Common myeloid progenitor, CD34-positive (primary cell): ENCODE measurements around the gene MAPKAPK2.

Experiments
- CTCF ChIA-PET: fragments of 350-600 bp; sonication (Branson Sonifier 250); formaldehyde crosslinking; loops from one replicate; lab custom pipeline; 2021; ENCODE audit warnings: antibody characterized with exemption; lab: Charles Lee
- POLR2A ChIA-PET: fragments of 350-600 bp; sonication (Branson Sonifier 250); formaldehyde crosslinking; loops from one replicate; lab custom pipeline; 2021; ENCODE audit warnings: antibody characterized with exemption; lab: Charles Lee
- DNase-seq, 3 donors: peaks; one replicate each; pipeline versions ENCODE4 v3.0.0 to v3.0.0-alpha.2; 2013
- H3K27ac ChIP-seq, 2 experiments: 1 replicate in 1 of 2; 2 replicates in 1 of 2; pipeline ENCODE4 v1.7.0; 2013; ENCODE audit warnings: inconsistent platforms in 2 of 2, low read length in 2 of 2, mild to moderate bottlenecking in 2 of 2, low read depth in 1 of 2, moderate library complexity in 1 of 2; ENCODE audit not compliant: severe bottlenecking in 2 of 2, insufficient read depth in 1 of 2, poor library complexity in 1 of 2
- H3K27me3 ChIP-seq, 5 experiments: replicated peaks in 2 of 5; 1 replicate in 3 of 5; 2 replicates in 2 of 5; pipeline versions ENCODE4 v1.6.1 to v1.7.0; 2013; ENCODE audit warnings: low read length in 4 of 5, mild to moderate bottlenecking in 2 of 5, moderate library complexity in 2 of 5, inconsistent platforms in 1 of 5; ENCODE audit not compliant: insufficient read depth in 5 of 5, control insufficient read depth in 4 of 5
- H3K36me3 ChIP-seq, 4 experiments: 1 replicate in 2 of 4; 2 replicates in 2 of 4; pipeline versions ENCODE4 v1.6.1 to v1.7.0; 2013; ENCODE audit warnings: low read length in 3 of 4, control low read depth in 1 of 4, mild to moderate bottlenecking in 1 of 4; ENCODE audit not compliant: control insufficient read depth in 4 of 4, insufficient read depth in 4 of 4
- H3K4me1 ChIP-seq, 4 experiments: 1 replicate in 3 of 4; 2 replicates in 1 of 4; pipeline versions ENCODE4 v1.6.1 to v1.7.1; 2013; ENCODE audit warnings: low read length in 3 of 4, mild to moderate bottlenecking in 3 of 4, control low read depth in 1 of 4, inconsistent platforms in 1 of 4, moderate library complexity in 1 of 4; ENCODE audit not compliant: control insufficient read depth in 4 of 4, insufficient read depth in 4 of 4; ENCODE audit errors: control extremely low read depth in 1 of 4
- H3K4me3 ChIP-seq, 7 experiments: 1 replicate in 4 of 7; 2 replicates in 3 of 7; pipeline versions ENCODE4 v1.5.1 to v1.7.0; 2013; ENCODE audit warnings: mild to moderate bottlenecking in 7 of 7, low read length in 6 of 7, moderate library complexity in 6 of 7, inconsistent platforms in 2 of 7, low read depth in 2 of 7, control low read depth in 1 of 7; ENCODE audit not compliant: insufficient read depth in 4 of 7, control insufficient read depth in 1 of 7; ENCODE audit errors: extremely low read depth in 1 of 7
- H3K9me3 ChIP-seq, 5 experiments: 1 replicate in 4 of 5; 2 replicates in 1 of 5; pipeline versions ENCODE4 v1.6.1 to v1.7.1; 2013; ENCODE audit warnings: low read length in 4 of 5, mild to moderate bottlenecking in 2 of 5, inconsistent platforms in 1 of 5, low read depth in 1 of 5, moderate library complexity in 1 of 5; ENCODE audit not compliant: control insufficient read depth in 4 of 5, insufficient read depth in 2 of 5; ENCODE audit errors: control extremely low read depth in 1 of 5
- WGBS: methylation state at CpG from one replicate; pipeline ENCODE4 v1.1.5; 2013; ENCODE audit not compliant: insufficient coverage; 5-methylcytosine and 5-hydroxymethylcytosine counted together

MAPKAPK2 gene

DNA sequence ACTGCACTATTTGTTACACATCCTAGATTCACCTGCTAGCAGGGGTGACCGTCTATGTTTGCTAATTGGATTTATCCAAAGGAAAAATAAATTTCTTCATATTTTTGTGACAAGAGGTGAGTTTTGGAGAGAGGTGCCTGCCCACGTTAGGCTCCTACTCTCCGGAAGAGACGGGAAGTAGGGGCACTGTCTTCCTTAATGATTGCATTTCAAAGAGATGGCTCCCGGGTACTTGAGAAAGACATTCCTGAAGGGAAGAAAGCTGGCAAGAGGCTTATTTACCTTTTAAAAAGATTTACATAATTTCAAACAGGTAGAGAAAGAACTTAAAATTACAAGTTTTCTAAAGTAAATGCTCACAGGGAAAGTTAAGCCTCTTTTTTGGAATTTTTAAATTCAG lies 67.2 kb downstream of the MAPKAPK2 start:
- 91% methylated on average over 4 of the region's 5 CpGs for WGBS
- H3K4me1 ChIP-seq, result peaks cover 0 to 6% (median 0%) of the 10 kb centered on the region in 4 experiments
- DNase-seq, result no peak
- H3K9me3 ChIP-seq, result peaks cover 0 to 5% (median 0%) of the 10 kb centered on the region in 5 experiments
- no peak overlapping the region for H3K4me3 ChIP-seq
- no peak overlapping the region for H3K27ac ChIP-seq
- ChIA-PET CTCF (interaction anchor here (0.7 kb wide), 1 partner anchor 10 kb away, joined by 3 read pairs; no protein-coding TSS in a partner anchor), POLR2A (interaction anchor here (0.6 kb wide), 1 partner anchor 106 kb away, joined by 3 read pairs; no protein-coding TSS in a partner anchor)
- no peaks in the 10 kb centered on the region for H3K27me3 ChIP-seq
- H3K36me3 ChIP-seq, result no peaks in the 10 kb centered on the region

DNA sequence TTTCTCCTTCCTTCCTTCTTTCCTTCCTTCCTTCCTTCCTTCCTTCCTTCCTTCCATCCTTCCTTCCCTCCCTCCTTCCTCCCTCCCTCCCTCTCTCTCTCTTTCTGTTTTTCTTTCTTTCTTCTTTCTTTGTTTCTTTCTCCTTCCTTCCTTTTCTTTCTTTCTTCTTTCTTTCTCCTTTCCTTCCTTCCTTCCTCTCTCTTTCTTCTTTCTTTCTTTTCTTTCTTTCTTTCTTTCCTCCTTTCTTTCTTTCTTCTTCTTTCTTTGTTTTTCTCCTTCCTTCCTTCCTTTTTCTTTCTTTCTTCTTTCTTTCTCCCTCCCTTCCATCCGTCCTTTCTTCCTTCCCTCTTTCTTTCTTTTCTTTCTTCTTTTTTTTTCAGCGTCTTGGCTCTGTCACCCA lies 67.8 kb downstream of the MAPKAPK2 start:
- WGBS, result 90% methylated on average over 2 of the region's 2 CpGs
- no peak for DNase-seq
- POLR2A ChIA-PET, result no interaction called here

DNA sequence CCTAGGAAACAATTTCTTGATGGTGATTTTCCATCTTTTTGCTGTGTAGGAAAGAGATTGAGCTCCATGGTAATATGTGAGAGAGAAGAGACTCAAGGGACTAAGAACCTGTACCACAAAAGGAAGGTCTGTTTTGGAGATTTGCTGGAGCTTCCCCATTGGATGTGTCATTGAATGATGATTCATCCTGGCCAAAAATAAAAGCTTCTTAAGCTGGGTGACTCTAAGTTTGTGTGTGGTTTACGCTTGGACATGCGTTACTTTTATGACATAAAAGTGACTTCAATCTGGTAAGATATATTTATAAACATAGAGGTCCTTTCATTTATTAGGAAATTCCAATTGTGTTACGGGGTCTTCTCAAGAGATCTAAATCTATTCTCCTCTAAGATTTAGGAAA lies 68.4 kb downstream of the MAPKAPK2 start:
- peak in 2 of 3 donors; percentile 47 to 51 for DNase-seq
- Histone ChIP-seq H3K4me3 (no peak overlapping the region), H3K9me3 (peaks cover 0 to 5% (median 0%) of the 10 kb centered on the region in 5 experiments), H3K4me1 (peaks cover 6 to 17% (median 10%) of the 10 kb centered on the region in 4 experiments), H3K36me3 (no peaks in the 10 kb centered on the region), H3K27me3 (no peaks in the 10 kb centered on the region), H3K27ac (no peak overlapping the region)
- CTCF ChIA-PET, result interaction anchor here (0.9 to 2.7 kb wide), 4 partner anchors 8 to 292 kb away, joined by 3 to 10 read pairs (median 4); no protein-coding TSS in a partner anchor
- no CpG with 5 or more reads among the region's 3 CpGs for WGBS
- POLR2A ChIA-PET, result no interaction called here

More for the DNA sequence above, 67.8 kb downstream of the MAPKAPK2 start:
- H3K4me1 ChIP-seq, result peaks cover under 1 to 11% (median 3%) of the 10 kb centered on the region in 4 experiments
- no peak overlapping the region for H3K27ac ChIP-seq
- CTCF ChIA-PET, result interaction anchor here (0.7 to 2.7 kb wide), 4 partner anchors 9 to 293 kb away, joined by 3 to 10 read pairs (median 4); no protein-coding TSS in a partner anchor
- H3K4me3 ChIP-seq, result no peak overlapping the region
- H3K36me3 ChIP-seq, result no peaks in the 10 kb centered on the region
- H3K27me3 ChIP-seq, result no peaks in the 10 kb centered on the region
- peaks cover 0 to 5% (median 0%) of the 10 kb centered on the region in 5 experiments for H3K9me3 ChIP-seq

DNA sequence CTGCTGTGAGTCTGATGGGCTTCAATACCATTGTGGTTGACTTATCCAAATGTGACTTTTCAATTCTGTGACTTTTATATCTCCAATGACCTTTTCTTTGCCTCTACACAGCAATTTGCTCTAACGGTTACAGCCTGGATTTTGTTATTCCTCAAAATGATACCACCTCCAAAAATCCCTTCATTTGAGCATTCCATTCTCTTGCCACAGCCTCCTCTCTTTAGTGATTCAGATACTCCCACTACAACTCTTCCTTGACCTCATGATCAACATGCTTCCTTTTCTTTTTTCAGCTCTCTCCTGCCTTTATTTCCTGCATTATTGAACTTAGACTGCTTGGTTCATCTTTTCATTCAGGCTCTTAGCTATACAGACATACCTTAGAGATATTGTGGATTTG lies 69.3 kb downstream of the MAPKAPK2 start:
- ChIA-PET CTCF (interaction anchor here (1.4 to 2.7 kb wide), 2 partner anchors 14 to 19 kb away, joined by 3 to 10 read pairs; no protein-coding TSS in a partner anchor), POLR2A (no interaction called here)
- peaks cover 6 to 17% (median 10%) of the 10 kb centered on the region in 4 experiments for H3K4me1 ChIP-seq
- WGBS, result 88% methylated on average over 1 of the region's 1 CpG
- DNase-seq, result no peak
- peaks cover 0 to 5% (median 0%) of the 10 kb centered on the region in 5 experiments for H3K9me3 ChIP-seq
- no peaks in the 10 kb centered on the region for H3K27me3 ChIP-seq
- H3K4me3 ChIP-seq, result no peak overlapping the region
- H3K36me3 ChIP-seq, result no peaks in the 10 kb centered on the region
- H3K27ac ChIP-seq, result no peak overlapping the region

DNA sequence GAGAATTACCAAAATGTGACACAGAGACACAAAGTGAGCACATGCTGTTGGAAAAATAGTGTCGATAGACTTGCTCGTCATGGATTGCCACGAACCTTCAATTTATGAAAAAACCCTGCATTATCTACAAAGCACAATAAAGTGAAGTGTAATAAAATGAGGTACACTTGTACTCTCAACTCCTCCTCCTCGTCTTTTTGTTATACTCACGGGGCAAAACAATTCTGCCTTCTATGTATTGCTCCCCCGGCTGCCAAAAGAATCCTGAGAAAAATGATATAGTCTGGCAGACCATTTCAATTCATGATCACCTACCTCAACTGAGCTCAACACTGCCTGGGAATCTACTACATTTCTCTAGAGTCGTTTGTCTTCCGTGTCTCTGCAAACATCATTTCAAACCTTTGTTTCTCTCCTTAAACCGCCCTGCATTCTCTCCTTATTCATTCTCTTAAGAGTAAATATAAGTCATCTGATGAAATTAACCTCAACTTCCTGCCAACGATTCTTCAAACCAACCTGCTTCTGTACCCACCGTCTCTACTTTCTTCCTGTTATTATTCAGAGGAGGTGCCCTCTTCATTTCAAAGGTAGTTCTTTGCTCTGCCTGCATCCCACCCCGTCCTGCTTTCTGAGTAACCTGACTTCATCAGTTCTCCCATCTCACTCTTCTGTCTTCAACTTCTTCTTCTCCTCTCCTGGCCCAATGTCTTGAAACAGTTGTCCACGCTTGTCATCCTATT lies 73.0 kb downstream of the MAPKAPK2 start:
- peaks cover 6 to 29% (median 10%) of the 10 kb centered on the region in 4 experiments for H3K4me1 ChIP-seq
- WGBS, result 48% methylated on average over 8 of the region's 13 CpGs
- peak overlapping the region in 1 of 7 experiments; percentile 16 for H3K4me3 ChIP-seq
- H3K36me3 ChIP-seq, result no peaks in the 10 kb centered on the region
- CTCF ChIA-PET, result interaction anchor here (1.3 kb wide), 1 partner anchor 18 kb away, joined by 4 read pairs; no protein-coding TSS in a partner anchor
- peaks cover 0 to 5% (median 0%) of the 10 kb centered on the region in 5 experiments for H3K9me3 ChIP-seq
- POLR2A ChIA-PET, result no interaction called here
- no peak overlapping the region for H3K27ac ChIP-seq
- H3K27me3 ChIP-seq, result no peaks in the 10 kb centered on the region
- DNase-seq, result peak in 2 of 3 donors; percentile 69 to 79

DNA sequence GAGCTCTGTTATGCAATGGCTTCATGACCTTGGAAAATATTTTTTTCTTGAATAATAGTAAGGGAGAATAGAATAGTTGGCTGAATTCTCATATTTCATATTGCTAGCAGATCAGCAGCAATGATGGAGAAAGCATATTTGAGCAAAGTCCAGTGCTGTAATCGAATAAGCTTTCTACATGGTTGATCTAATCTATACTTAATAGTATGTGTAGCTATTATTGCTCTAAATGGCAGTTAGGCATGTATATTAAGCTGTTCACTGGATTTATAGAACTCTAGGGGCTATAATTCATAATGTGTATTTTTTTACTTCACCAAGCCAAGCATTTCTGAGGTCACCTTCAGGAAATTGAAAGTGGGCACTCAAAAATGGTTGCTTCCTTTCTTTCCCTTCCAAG lies 75.9 kb downstream of the MAPKAPK2 start:
- Histone ChIP-seq H3K9me3 (peaks cover 0 to 4% (median 0%) of the 10 kb centered on the region in 5 experiments), H3K27me3 (no peaks in the 10 kb centered on the region), H3K4me1 (peaks cover 6 to 35% (median 11%) of the 10 kb centered on the region in 4 experiments), H3K27ac (no peak overlapping the region), H3K36me3 (no peaks in the 10 kb centered on the region), H3K4me3 (no peak overlapping the region)
- POLR2A ChIA-PET, result no interaction called here
- CTCF ChIA-PET, result interaction anchor here (0.7 to 3.2 kb wide), 9 partner anchors 8 to 188 kb away, joined by 3 to 15 read pairs (median 5); partner anchors contain the start of gene IL19
- no CpG with 5 or more reads among the region's 1 CpG for WGBS
- no peak for DNase-seq
